ENCODE measurements around the gene FARS2.
"Not testable (repeated sequence)": the region's sequence is repeated elsewhere in the genome, so short reads cannot be mapped to it uniquely, and the experiment has no call there.

Gene FARS2

DNA sequence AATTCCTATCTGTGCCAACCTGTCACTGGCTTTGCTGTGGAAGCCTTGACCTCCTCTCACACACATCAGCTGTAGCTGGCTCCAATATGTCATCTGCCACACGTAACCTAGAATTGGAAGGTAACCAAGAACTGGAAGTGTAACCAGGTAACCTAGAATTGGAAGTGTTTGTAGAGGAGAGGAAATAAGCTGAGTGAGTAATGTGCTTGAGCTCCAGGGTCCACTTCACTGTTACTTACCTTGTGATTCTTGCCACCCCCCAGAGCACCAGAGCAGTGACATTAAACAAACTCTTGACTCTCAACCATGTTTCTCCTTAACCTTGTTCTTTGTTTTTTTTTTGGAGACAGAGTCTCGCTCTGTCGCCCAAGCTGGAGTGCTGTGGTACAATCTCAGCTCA, 394.9 kb downstream of the FARS2 start:
- Mint-ChIP-seq H3K36me3 (ENCODE audit: low read depth) (peaks cover 24% of the 10 kb centered on the region), H3K27me3 (ENCODE audit: low read depth) (no peaks in the 10 kb centered on the region), H3K4me1 (no peaks in the 10 kb centered on the region), H3K4me3 (no peak overlapping the region), H3K27ac (no peak overlapping the region), H3K9me3 (no peaks in the 10 kb centered on the region)
- TF ChIP-seq, protein P1, sequence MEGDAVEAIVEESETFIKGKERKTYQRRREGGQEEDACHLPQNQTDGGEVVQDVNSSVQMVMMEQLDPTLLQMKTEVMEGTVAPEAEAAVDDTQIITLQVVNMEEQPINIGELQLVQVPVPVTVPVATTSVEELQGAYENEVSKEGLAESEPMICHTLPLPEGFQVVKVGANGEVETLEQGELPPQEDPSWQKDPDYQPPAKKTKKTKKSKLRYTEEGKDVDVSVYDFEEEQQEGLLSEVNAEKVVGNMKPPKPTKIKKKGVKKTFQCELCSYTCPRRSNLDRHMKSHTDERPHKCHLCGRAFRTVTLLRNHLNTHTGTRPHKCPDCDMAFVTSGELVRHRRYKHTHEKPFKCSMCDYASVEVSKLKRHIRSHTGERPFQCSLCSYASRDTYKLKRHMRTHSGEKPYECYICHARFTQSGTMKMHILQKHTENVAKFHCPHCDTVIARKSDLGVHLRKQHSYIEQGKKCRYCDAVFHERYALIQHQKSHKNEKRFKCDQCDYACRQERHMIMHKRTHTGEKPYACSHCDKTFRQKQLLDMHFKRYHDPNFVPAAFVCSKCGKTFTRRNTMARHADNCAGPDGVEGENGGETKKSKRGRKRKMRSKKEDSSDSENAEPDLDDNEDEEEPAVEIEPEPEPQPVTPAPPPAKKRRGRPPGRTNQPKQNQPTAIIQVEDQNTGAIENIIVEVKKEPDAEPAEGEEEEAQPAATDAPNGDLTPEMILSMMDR (IDR thresholded peaks at IDR 0.05; ENCODE audit: unreplicated experiment in 3 of 3) = no peak

DNA sequence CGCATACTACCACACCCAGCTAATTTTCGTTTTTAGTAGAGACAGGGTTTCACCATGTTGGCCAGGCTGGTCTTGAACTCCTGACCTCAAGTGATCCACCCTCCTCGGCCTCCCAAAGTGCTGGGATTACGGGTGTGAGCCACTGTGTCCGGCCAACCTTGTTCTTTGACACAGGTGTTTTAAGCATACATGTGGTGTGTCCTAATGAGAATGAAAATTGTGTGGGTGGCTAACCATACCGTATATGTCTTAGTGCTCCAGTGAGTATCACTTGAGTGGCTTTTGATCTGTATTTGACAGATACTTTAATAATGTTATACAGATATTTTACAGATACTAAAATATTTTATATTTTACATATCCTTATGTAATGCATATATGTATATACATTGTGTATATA, 395.4 kb downstream of the FARS2 start:
- not testable (repeated sequence) for H3K4me1 Mint-ChIP-seq; H3K27ac Mint-ChIP-seq; H3K9me3 Mint-ChIP-seq; H3K27me3 Mint-ChIP-seq (ENCODE audit: low read depth); H3K4me3 Mint-ChIP-seq
- peaks cover 24% of the 10 kb centered on the region for H3K36me3 Mint-ChIP-seq (ENCODE audit: low read depth)

DNA sequence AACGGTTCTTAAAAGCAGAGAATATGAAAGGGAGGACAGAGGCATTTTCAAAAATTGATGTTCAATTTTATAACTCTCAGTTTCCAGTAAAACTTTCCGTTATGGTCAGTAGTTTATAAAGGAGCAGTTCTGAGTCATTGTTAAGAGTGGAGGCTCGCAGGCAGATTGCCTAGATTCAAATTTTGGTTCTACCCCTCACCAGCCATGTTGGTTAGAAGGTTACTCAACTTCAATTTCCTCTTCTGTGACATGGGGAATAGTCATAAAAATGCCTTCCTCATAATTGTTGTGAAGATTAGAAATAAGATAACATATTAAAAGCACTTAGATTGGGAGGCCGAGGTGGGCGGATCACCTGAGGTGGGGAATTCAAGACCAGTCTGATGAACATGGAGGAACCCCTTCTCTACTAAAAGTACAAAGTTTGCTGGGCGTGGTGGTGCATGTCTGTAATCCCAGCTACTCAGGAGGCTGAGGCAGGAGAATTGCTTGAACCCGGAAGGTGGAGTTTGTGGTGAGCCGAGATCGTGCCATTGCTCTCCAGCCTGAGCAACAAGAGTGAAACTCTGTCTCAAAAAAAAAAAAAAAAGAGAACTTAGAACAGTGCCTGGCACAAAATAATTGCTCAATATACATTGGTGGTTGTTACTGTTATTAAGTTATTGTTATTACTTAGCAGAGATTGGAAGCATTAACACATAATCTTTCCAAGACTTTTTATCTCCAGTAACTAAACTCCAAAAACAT, 396.5 kb downstream of the FARS2 start:
- Mint-ChIP-seq H3K27ac (no peak overlapping the region), H3K27me3 (ENCODE audit: low read depth) (no peaks in the 10 kb centered on the region), H3K4me3 (no peak overlapping the region), H3K36me3 (ENCODE audit: low read depth) (peaks cover 24% of the 10 kb centered on the region), H3K4me1 (no peaks in the 10 kb centered on the region), H3K9me3 (no peaks in the 10 kb centered on the region)
- TF ChIP-seq, protein P1 (IDR thresholded peaks at IDR 0.05; ENCODE audit: unreplicated experiment in 3 of 3) = no peak

DNA sequence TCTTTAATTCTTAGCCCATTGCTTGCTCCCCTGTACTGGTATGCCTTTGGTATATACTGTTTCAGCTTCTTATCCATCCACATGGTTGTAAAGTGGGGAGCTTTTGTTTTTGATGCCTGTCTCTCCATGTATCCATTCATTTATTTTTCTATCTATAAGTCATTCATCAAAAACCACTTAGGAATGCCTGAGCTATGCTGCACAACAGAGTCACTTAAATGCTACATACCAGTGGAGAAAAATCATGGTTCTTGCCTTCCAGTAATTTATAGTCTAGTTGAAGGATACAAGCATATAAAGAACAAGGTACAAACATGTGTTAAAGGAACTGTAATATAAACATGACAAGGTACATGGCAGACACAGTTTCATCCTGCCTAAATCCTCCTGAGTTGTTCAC, 398.2 kb downstream of the FARS2 start:
- Mint-ChIP-seq H3K27me3 (ENCODE audit: low read depth) (no peaks in the 10 kb centered on the region), H3K4me3 (no peak overlapping the region), H3K4me1 (no peaks in the 10 kb centered on the region), H3K9me3 (no peaks in the 10 kb centered on the region), H3K27ac (no peak overlapping the region), H3K36me3 (ENCODE audit: low read depth) (peaks cover 16% of the 10 kb centered on the region)
- TF ChIP-seq, protein P1 (IDR thresholded peaks at IDR 0.05; ENCODE audit: unreplicated experiment in 3 of 3) = no peak

DNA sequence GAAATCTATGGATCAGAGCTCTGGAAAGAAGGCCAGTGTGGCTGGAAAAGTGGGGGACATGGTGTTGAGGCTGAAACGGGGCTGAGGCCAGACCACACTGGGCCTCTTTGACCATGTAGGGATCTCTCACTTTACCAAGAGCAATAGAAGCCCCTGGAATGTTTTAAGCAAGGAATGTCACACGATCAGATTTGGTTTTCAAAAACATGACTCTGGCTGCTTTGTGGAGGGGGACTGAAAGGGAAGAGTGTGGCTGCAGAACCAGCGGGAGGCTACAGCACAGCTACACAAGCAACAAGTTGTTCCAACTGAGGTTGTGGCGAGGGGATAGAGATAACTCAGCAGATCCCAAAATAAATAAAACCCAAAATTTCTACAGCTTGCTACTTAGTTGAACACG, 399.5 kb downstream of the FARS2 start:
- Mint-ChIP-seq H3K4me1 (no peaks in the 10 kb centered on the region), H3K27ac (no peak overlapping the region), H3K27me3 (ENCODE audit: low read depth) (peaks cover 6% of the 10 kb centered on the region), H3K4me3 (no peak overlapping the region), H3K36me3 (ENCODE audit: low read depth) (peaks cover 4% of the 10 kb centered on the region), H3K9me3 (no peaks in the 10 kb centered on the region)
- TF ChIP-seq, protein P1 (IDR thresholded peaks at IDR 0.05; ENCODE audit: unreplicated experiment in 3 of 3) = no peak

DNA sequence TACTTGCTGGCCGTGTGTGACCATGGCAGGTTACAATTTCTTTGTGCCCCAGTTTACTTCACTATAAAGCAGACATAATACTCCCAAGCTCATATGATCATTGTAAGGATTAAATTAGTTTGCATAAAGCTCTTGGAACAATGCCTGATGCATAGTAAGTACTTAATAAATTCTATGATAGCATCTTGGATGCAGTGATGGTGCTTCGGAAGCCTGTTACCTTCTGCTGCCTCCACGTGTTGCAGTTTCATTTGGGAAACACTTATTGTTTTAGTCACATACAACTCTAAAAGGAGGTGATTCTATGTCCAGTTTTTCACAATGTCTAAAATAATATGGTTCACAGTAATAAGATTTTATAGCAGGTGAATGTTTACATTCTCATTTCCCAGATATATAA, 401.5 kb downstream of the FARS2 start:
- TF ChIP-seq, protein P1 (IDR thresholded peaks at IDR 0.05; ENCODE audit: unreplicated experiment in 3 of 3) = no peak
- Mint-ChIP-seq H3K27me3 (ENCODE audit: low read depth) (peaks cover 6% of the 10 kb centered on the region), H3K4me3 (no peak overlapping the region), H3K4me1 (no peaks in the 10 kb centered on the region), H3K9me3 (no peaks in the 10 kb centered on the region), H3K27ac (no peak overlapping the region), H3K36me3 (ENCODE audit: low read depth) (no peaks in the 10 kb centered on the region)
